Measurements from ENCODE around the gene ARHGAP33.
A peak's percentile ranks its signal among the peaks of the same experiment; 100 is the strongest.

Gene ARHGAP33

GRCh38 chr19:35739275-35740107 is 35.9 kb upstream of the ARHGAP33 start:
- DNase-seq, result no peak

GRCh38 chr19:35740108-35740422 is 35.3 kb upstream of the ARHGAP33 start:
- DNase-seq, result no peak

- peak; percentile 58 to 98 (median 94) for DNase-seq
Measured at GRCh38 chr19:35740423-35741202, 34.8 kb upstream of the ARHGAP33 start.

GRCh38 chr19:35741203-35741515 is 34.2 kb upstream of the ARHGAP33 start:
- DNase-seq, result no peak

- DNase-seq, result peak in 6 of 14 donors; percentile 12 to 45 (median 28)
Measured at GRCh38 chr19:35742121-35742724, 33.1 kb upstream of the ARHGAP33 start, which contains the start of gene IGFLR1. Gene IGFLR1 (minus strand): TSS chr19:35742452. CDS start chr19:35741180, 1,272 bp downstream.

- no peak for DNase-seq
Measured at GRCh38 chr19:35743640-35744429, 31.5 kb upstream of the ARHGAP33 start.

GRCh38 chr19:35744430-35745327 is 30.7 kb upstream of the ARHGAP33 start:
- DNase-seq, result peak; percentile 37 to 94 (median 88)

- peak; percentile 58 to 99 (median 94) for DNase-seq
Measured at GRCh38 chr19:35745328-35746086, 29.9 kb upstream of the ARHGAP33 start, which contains the start of the genes PSENEN and U2AF1L4. Gene PSENEN (plus strand): TSS chr19:35745651. CDS start chr19:35745931, 280 bp downstream. Gene U2AF1L4 (minus strand): TSS chr19:35745418. CDS start chr19:35745391, 27 bp downstream.

GRCh38 chr19:35746087-35746462 is 29.3 kb upstream of the ARHGAP33 start:
- DNase-seq, result no peak

- DNase-seq, result no peak
Measured at GRCh38 chr19:35746531-35746930, 28.8 kb upstream of the ARHGAP33 start.

GRCh38 chr19:35748106-35749020 is 27.0 kb upstream of the ARHGAP33 start, which contains the start of gene LIN37:
Gene LIN37 (plus strand): TSS chr19:35748576. CDS start chr19:35748725, 149 bp downstream.
- DNase-seq, result peak; percentile 91 to 100 (median 98)

GRCh38 chr19:35750167-35750566 is 25.2 kb upstream of the ARHGAP33 start:
- DNase-seq, result no peak

GRCh38 chr19:35751839-35752745 is 23.3 kb upstream of the ARHGAP33 start:
- DNase-seq, result no peak

- no peak for DNase-seq
Measured at GRCh38 chr19:35752746-35753350, 22.5 kb upstream of the ARHGAP33 start.

GRCh38 chr19:35753634-35754369 is 21.6 kb upstream of the ARHGAP33 start:
- DNase-seq, result no peak

GRCh38 chr19:35754370-35755130 is 20.8 kb upstream of the ARHGAP33 start:
- no peak for DNase-seq
